Parathyroid adenoma (tissue), 2 donors: Measurements from ENCODE around the gene DNAJC2.

ENCODE experiments used
- H2AFZ ChIP-seq: fragments of 300-600 bp; sonication (generic); one replicate; pipeline ENCODE4 v1.7.0; 2017; ENCODE audit warnings: antibody characterized with exemption, mild to moderate bottlenecking
- H3K27ac ChIP-seq: fragments of 300-600 bp; sonication (generic); one replicate; pipeline ENCODE4 v1.7.0; 2017
- H3K27me3 ChIP-seq: fragments of 300-600 bp; sonication (generic); one replicate; pipeline ENCODE4 v1.7.0; 2017; ENCODE audit warnings: low read length; ENCODE audit not compliant: control insufficient read depth, insufficient read depth
- H3K36me3 ChIP-seq: fragments of 300-600 bp; sonication (generic); one replicate; pipeline ENCODE4 v1.7.0; 2017; ENCODE audit warnings: low read length; ENCODE audit not compliant: control insufficient read depth, insufficient read depth
- H3K4me1 ChIP-seq: fragments of 300-600 bp; sonication (generic); one replicate; pipeline ENCODE4 v1.7.0; 2017; ENCODE audit warnings: control low read depth
- H3K4me2 ChIP-seq: fragments of 300-600 bp; sonication (generic); one replicate; pipeline ENCODE4 v1.7.0; 2017; ENCODE audit warnings: low read length
- H3K4me3 ChIP-seq: fragments of 300-600 bp; sonication (generic); one replicate; pipeline ENCODE4 v1.7.0; 2017; ENCODE audit warnings: low read depth, low read length
- H3K79me2 ChIP-seq: fragments of 300-600 bp; sonication (generic); one replicate; pipeline ENCODE4 v1.7.0; 2017; ENCODE audit warnings: control low read depth
- H3K9ac ChIP-seq: fragments of 300-600 bp; sonication (generic); one replicate; pipeline ENCODE4 v1.7.0; 2017; ENCODE audit warnings: mild to moderate bottlenecking
- H3K9me3 ChIP-seq: fragments of 300-600 bp; sonication (generic); one replicate; pipeline ENCODE4 v1.7.0; 2017; ENCODE audit warnings: low read length; ENCODE audit not compliant: control insufficient read depth
- TF ChIP-seq, protein P1 (sequence below): fragments of 300-600 bp; sonication (generic); IDR thresholded peaks from one replicate; pipeline ENCODE4 v1.7.0; 2017; ENCODE audit warnings: antibody characterized with exemption, mild to moderate bottlenecking
- donor health status: primary hyperparathyroidism.

Gene DNAJC2

DNA sequence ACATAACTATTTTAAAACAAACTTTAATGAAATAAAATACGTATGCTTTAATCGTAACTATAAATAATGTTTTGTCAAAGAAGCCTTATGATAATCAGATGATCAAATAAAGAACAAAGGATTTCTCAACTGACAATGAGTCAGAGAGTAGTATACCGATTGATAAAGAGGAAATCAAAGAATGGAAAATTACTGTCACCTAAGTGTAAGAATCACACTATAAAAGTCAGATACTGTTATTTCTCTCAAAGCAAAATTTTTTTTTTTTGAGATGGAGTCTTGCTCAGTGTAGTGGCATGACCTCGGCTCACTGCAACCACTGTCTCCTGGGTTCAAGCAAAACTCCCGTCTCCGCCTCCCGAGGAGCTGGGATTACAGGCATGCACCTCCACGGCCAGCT, 18.8 kb downstream of the DNAJC2 start:
- Histone ChIP-seq H3K27me3 (no peaks in the 10 kb centered on the region), H3K9me3 (no peaks in the 10 kb centered on the region), H3K9ac (no peak overlapping the region), H2AFZ (no peak overlapping the region), H3K36me3 (no peaks in the 10 kb centered on the region), H3K79me2 (no peaks in the 10 kb centered on the region), H3K4me2 (no peak overlapping the region), H3K4me3 (no peak overlapping the region), H3K27ac (no peak overlapping the region), H3K4me1 (no peaks in the 10 kb centered on the region)
- TF ChIP-seq, protein P1, sequence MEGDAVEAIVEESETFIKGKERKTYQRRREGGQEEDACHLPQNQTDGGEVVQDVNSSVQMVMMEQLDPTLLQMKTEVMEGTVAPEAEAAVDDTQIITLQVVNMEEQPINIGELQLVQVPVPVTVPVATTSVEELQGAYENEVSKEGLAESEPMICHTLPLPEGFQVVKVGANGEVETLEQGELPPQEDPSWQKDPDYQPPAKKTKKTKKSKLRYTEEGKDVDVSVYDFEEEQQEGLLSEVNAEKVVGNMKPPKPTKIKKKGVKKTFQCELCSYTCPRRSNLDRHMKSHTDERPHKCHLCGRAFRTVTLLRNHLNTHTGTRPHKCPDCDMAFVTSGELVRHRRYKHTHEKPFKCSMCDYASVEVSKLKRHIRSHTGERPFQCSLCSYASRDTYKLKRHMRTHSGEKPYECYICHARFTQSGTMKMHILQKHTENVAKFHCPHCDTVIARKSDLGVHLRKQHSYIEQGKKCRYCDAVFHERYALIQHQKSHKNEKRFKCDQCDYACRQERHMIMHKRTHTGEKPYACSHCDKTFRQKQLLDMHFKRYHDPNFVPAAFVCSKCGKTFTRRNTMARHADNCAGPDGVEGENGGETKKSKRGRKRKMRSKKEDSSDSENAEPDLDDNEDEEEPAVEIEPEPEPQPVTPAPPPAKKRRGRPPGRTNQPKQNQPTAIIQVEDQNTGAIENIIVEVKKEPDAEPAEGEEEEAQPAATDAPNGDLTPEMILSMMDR: no peak

DNA sequence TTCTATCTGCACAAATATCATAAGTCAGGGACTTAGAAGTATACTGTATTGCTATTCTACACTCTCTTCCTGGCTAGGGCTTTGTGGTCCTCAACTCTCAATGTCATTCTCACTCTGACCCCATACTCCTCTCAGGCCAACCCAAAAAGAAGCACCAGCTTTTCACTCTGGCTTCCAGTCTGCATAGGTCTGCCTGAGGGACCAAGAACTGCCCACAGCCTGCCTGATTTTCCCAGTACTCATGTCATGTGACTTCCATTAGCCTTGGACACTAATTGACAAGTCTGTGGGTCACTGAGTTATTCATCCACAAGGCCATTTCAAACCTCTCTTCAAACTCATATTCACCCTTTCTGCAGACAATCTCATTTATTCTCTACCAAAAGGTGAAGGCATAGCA, 27.6 kb downstream of the DNAJC2 start:
- no peak overlapping the region for H3K27ac ChIP-seq
- no peaks in the 10 kb centered on the region for H3K79me2 ChIP-seq
- H2AFZ ChIP-seq: no peak overlapping the region
- H3K9ac ChIP-seq: no peak overlapping the region
- no peaks in the 10 kb centered on the region for H3K27me3 ChIP-seq
- no peaks in the 10 kb centered on the region for H3K9me3 ChIP-seq
- TF ChIP-seq, protein P1: no peak
- H3K4me2 ChIP-seq: no peak overlapping the region
- H3K4me3 ChIP-seq: no peak overlapping the region
- no peaks in the 10 kb centered on the region for H3K36me3 ChIP-seq
- no peaks in the 10 kb centered on the region for H3K4me1 ChIP-seq

DNA sequence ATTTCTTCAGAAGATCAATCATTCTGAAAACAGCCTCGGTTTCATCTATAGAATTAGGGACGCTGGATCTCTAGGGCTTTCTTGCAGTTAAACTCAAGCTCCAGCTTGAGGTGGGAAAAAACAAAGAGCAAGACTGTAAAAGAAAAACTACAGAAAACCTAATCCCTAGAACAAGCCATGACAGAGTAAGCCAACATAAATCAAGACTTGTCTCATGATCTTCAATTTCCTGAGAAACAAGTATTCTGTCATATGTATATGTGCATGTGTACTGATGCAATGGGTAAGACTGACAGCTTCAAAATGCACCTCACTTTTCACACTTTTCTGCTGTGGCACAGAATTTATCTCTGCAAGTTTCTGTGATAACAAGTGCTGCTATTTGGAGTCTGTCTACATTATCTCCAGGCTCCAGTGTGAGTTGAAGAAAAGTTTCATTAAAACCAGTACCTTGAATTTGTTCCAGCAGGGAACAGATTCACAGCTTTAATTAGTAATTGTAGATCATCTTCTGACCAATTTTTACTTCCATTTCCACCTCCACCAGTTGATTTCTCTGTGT, 28.1 kb downstream of the DNAJC2 start:
- H3K27ac ChIP-seq: no peak overlapping the region
- H3K4me3 ChIP-seq: no peak overlapping the region
- H3K4me2 ChIP-seq: no peak overlapping the region
- TF ChIP-seq, protein P1: no peak
- H3K4me1 ChIP-seq: no peaks in the 10 kb centered on the region
- H3K36me3 ChIP-seq: no peaks in the 10 kb centered on the region
- no peak overlapping the region for H2AFZ ChIP-seq
- H3K79me2 ChIP-seq: no peaks in the 10 kb centered on the region
- no peaks in the 10 kb centered on the region for H3K9me3 ChIP-seq
- no peaks in the 10 kb centered on the region for H3K27me3 ChIP-seq
- no peak overlapping the region for H3K9ac ChIP-seq

DNA sequence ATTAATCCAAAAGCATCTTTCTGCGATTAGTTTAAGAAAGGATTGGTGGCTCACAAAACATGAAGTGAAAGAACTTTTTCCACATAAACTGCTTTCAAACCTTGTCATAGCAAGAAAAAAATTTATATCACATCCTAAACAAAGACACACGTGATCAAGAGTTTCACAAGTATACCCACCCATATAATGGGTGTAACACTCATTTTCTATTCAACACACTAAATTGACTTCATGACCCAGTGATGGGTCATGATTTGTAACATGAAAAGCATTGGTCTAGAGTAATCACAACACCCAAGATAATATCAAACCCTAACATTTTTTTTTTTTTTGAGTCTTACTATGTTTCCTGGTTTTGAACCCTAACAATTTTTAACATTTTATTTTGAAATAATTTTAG, 29.7 kb downstream of the DNAJC2 start:
- H3K27ac ChIP-seq: no peak overlapping the region
- TF ChIP-seq, protein P1: no peak
- no peaks in the 10 kb centered on the region for H3K9me3 ChIP-seq
- no peak overlapping the region for H3K4me3 ChIP-seq
- no peaks in the 10 kb centered on the region for H3K27me3 ChIP-seq
- no peaks in the 10 kb centered on the region for H3K36me3 ChIP-seq
- no peak overlapping the region for H3K9ac ChIP-seq
- no peaks in the 10 kb centered on the region for H3K4me1 ChIP-seq
- H3K4me2 ChIP-seq: no peak overlapping the region
- H3K79me2 ChIP-seq: no peaks in the 10 kb centered on the region
- H2AFZ ChIP-seq: no peak overlapping the region

DNA sequence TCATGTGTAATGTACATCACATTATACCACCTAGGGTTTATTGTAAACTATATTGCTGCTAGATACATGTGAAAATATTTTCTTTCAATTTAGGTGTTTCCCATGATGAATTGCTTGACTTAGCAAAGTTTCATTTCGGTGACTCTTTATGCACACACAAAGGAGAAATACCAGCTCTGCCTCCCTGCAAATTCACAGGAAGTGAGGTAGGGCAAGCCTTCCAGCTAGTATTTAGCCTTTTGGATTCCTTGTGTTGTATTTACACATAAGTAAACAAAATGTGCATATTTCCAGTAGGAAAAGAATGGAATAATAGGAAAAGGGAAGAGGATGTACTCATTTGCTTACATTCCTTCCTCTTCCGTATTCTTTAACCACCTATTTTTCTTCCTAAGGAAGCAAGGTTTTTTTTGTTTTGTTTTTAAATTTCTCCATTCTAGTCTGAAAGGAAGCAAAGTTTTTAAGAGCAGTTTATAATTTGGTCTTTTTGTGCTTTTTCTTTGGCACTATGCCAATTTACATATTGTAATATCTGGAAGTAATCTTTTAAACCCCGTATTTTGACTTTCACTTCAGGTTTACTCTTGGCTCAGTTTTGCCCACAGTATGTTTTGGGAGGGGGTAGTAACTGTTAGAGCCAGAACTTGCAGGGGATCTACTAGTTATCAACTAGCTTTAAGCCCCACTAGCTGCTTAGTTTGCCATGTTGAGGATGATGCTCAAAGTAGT, 36.9 kb downstream of the DNAJC2 start:
- Histone ChIP-seq H3K9ac (no peak overlapping the region), H3K4me1 (no peaks in the 10 kb centered on the region), H3K79me2 (peaks cover 4% of the 10 kb centered on the region), H3K27me3 (no peaks in the 10 kb centered on the region), H2AFZ (no peak overlapping the region), H3K9me3 (no peaks in the 10 kb centered on the region), H3K4me3 (no peak overlapping the region), H3K36me3 (no peaks in the 10 kb centered on the region), H3K27ac (no peak overlapping the region), H3K4me2 (no peak overlapping the region)
- TF ChIP-seq, protein P1: no peak
